ENCODE data around the gene DNAJC27.
A peak's percentile ranks its signal among the peaks of the same experiment; 100 is the strongest.

The DNAJC27 gene

GRCh38 chr2:24913911-24914310 is 57.8 kb downstream of the DNAJC27 start:
- Histone ChIP-seq H3K27ac (ENCODE audit: low read depth, low read length) (no peak overlapping the region), H3K9ac (ENCODE audit: low read depth in 1 of 2, low read length in 2 of 2) (no peak overlapping the region), H3K36me3 (ENCODE audit: control insufficient read depth in 1 of 2, insufficient read depth in 2 of 2, low read length in 2 of 2) (peaks cover 0 to 10% of the 10 kb centered on the region in 2 donors), H3K9me3 (ENCODE audit: control insufficient read depth in 1 of 2, low read length in 2 of 2) (peaks cover 0 to 7% of the 10 kb centered on the region in 2 donors), H3K4me3 (ENCODE audit: low read depth in 1 of 2, low read length in 2 of 2) (no peak overlapping the region), H3K27me3 (ENCODE audit: control insufficient read depth in 1 of 2, insufficient read depth in 2 of 2, low read length in 2 of 2) (no peaks in the 10 kb centered on the region), H3K4me1 (ENCODE audit: control insufficient read depth in 1 of 2, insufficient read depth in 2 of 2, low read length in 2 of 2) (peaks cover 15 to 32% of the 10 kb centered on the region in 2 donors)

- peaks cover 0 to 5% of the 10 kb centered on the region in 2 donors for H3K36me3 ChIP-seq (ENCODE audit: control insufficient read depth in 1 of 2, insufficient read depth in 2 of 2, low read length in 2 of 2)
- peaks cover 21 to 31% of the 10 kb centered on the region in 2 donors for H3K4me1 ChIP-seq (ENCODE audit: control insufficient read depth in 1 of 2, insufficient read depth in 2 of 2, low read length in 2 of 2)
- H3K27me3 ChIP-seq (ENCODE audit: control insufficient read depth in 1 of 2, insufficient read depth in 2 of 2, low read length in 2 of 2) = no peaks in the 10 kb centered on the region
- H3K27ac ChIP-seq (ENCODE audit: low read depth, low read length) = no peak overlapping the region
- peaks cover 0 to 7% of the 10 kb centered on the region in 2 donors for H3K9me3 ChIP-seq (ENCODE audit: control insufficient read depth in 1 of 2, low read length in 2 of 2)
- no peak overlapping the region for H3K9ac ChIP-seq (ENCODE audit: low read depth in 1 of 2, low read length in 2 of 2)
- H3K4me3 ChIP-seq (ENCODE audit: low read depth in 1 of 2, low read length in 2 of 2) = no peak overlapping the region
Measured at GRCh38 chr2:24912986-24913385, 58.8 kb downstream of the DNAJC27 start.

- H3K9ac ChIP-seq (ENCODE audit: low read depth in 1 of 2, low read length in 2 of 2) = no peak overlapping the region
- H3K4me1 ChIP-seq (ENCODE audit: control insufficient read depth in 1 of 2, insufficient read depth in 2 of 2, low read length in 2 of 2) = peaks cover 18 to 26% of the 10 kb centered on the region in 2 donors
- H3K36me3 ChIP-seq (ENCODE audit: control insufficient read depth in 1 of 2, insufficient read depth in 2 of 2, low read length in 2 of 2) = peaks cover 0 to 2% of the 10 kb centered on the region in 2 donors
- no peaks in the 10 kb centered on the region for H3K27me3 ChIP-seq (ENCODE audit: control insufficient read depth in 1 of 2, insufficient read depth in 2 of 2, low read length in 2 of 2)
- H3K27ac ChIP-seq (ENCODE audit: low read depth, low read length) = no peak overlapping the region
- H3K9me3 ChIP-seq (ENCODE audit: control insufficient read depth in 1 of 2, low read length in 2 of 2) = peaks cover 0 to 7% of the 10 kb centered on the region in 2 donors
- H3K4me3 ChIP-seq (ENCODE audit: low read depth in 1 of 2, low read length in 2 of 2) = no peak overlapping the region
Measured at GRCh38 chr2:24912523-24912922, 59.2 kb downstream of the DNAJC27 start.

GRCh38 chr2:24910245-24910644 is 61.5 kb downstream of the DNAJC27 start:
- peaks cover 0 to 7% of the 10 kb centered on the region in 2 donors for H3K9me3 ChIP-seq (ENCODE audit: control insufficient read depth in 1 of 2, low read length in 2 of 2)
- H3K4me1 ChIP-seq (ENCODE audit: control insufficient read depth in 1 of 2, insufficient read depth in 2 of 2, low read length in 2 of 2) = peaks cover 10 to 19% of the 10 kb centered on the region in 2 donors
- H3K36me3 ChIP-seq (ENCODE audit: control insufficient read depth in 1 of 2, insufficient read depth in 2 of 2, low read length in 2 of 2) = no peaks in the 10 kb centered on the region
- no peak overlapping the region for H3K4me3 ChIP-seq (ENCODE audit: low read depth in 1 of 2, low read length in 2 of 2)
- no peak overlapping the region for H3K9ac ChIP-seq (ENCODE audit: low read depth in 1 of 2, low read length in 2 of 2)
- H3K27me3 ChIP-seq (ENCODE audit: control insufficient read depth in 1 of 2, insufficient read depth in 2 of 2, low read length in 2 of 2) = no peaks in the 10 kb centered on the region
- H3K27ac ChIP-seq (ENCODE audit: low read depth, low read length) = no peak overlapping the region

GRCh38 chr2:24909555-24910177 is 62.1 kb downstream of the DNAJC27 start:
- Histone ChIP-seq H3K36me3 (ENCODE audit: control insufficient read depth in 1 of 2, insufficient read depth in 2 of 2, low read length in 2 of 2) (no peaks in the 10 kb centered on the region), H3K27me3 (ENCODE audit: control insufficient read depth in 1 of 2, insufficient read depth in 2 of 2, low read length in 2 of 2) (no peaks in the 10 kb centered on the region), H3K27ac (ENCODE audit: low read depth, low read length) (no peak overlapping the region), H3K9me3 (ENCODE audit: control insufficient read depth in 1 of 2, low read length in 2 of 2) (peaks cover 0 to 7% of the 10 kb centered on the region in 2 donors), H3K4me1 (ENCODE audit: control insufficient read depth in 1 of 2, insufficient read depth in 2 of 2, low read length in 2 of 2) (peaks cover 10 to 19% of the 10 kb centered on the region in 2 donors), H3K9ac (ENCODE audit: low read depth in 1 of 2, low read length in 2 of 2) (no peak overlapping the region), H3K4me3 (ENCODE audit: low read depth in 1 of 2, low read length in 2 of 2) (no peak overlapping the region)

GRCh38 chr2:24908461-24908901 is 63.3 kb downstream of the DNAJC27 start:
- peaks cover 0 to 7% of the 10 kb centered on the region in 2 donors for H3K9me3 ChIP-seq (ENCODE audit: control insufficient read depth in 1 of 2, low read length in 2 of 2)
- H3K4me3 ChIP-seq (ENCODE audit: low read depth in 1 of 2, low read length in 2 of 2) = peak overlapping the region in 1 of 2 donors; percentile 5
- no peaks in the 10 kb centered on the region for H3K27me3 ChIP-seq (ENCODE audit: control insufficient read depth in 1 of 2, insufficient read depth in 2 of 2, low read length in 2 of 2)
- no peak overlapping the region for H3K9ac ChIP-seq (ENCODE audit: low read depth in 1 of 2, low read length in 2 of 2)
- H3K4me1 ChIP-seq (ENCODE audit: control insufficient read depth in 1 of 2, insufficient read depth in 2 of 2, low read length in 2 of 2) = peaks cover 10 to 19% of the 10 kb centered on the region in 2 donors
- no peaks in the 10 kb centered on the region for H3K36me3 ChIP-seq (ENCODE audit: control insufficient read depth in 1 of 2, insufficient read depth in 2 of 2, low read length in 2 of 2)
- no peak overlapping the region for H3K27ac ChIP-seq (ENCODE audit: low read depth, low read length)

- H3K36me3 ChIP-seq (ENCODE audit: control insufficient read depth in 1 of 2, insufficient read depth in 2 of 2, low read length in 2 of 2) = no peaks in the 10 kb centered on the region
- no peak overlapping the region for H3K9ac ChIP-seq (ENCODE audit: low read depth in 1 of 2, low read length in 2 of 2)
- H3K9me3 ChIP-seq (ENCODE audit: control insufficient read depth in 1 of 2, low read length in 2 of 2) = peaks cover 0 to 7% of the 10 kb centered on the region in 2 donors
- peaks cover 9 to 10% of the 10 kb centered on the region in 2 donors for H3K4me1 ChIP-seq (ENCODE audit: control insufficient read depth in 1 of 2, insufficient read depth in 2 of 2, low read length in 2 of 2)
- no peak overlapping the region for H3K27ac ChIP-seq (ENCODE audit: low read depth, low read length)
- H3K27me3 ChIP-seq (ENCODE audit: control insufficient read depth in 1 of 2, insufficient read depth in 2 of 2, low read length in 2 of 2) = no peaks in the 10 kb centered on the region
- H3K4me3 ChIP-seq (ENCODE audit: low read depth in 1 of 2, low read length in 2 of 2) = no peak overlapping the region
Measured at GRCh38 chr2:24907116-24907515, 64.6 kb downstream of the DNAJC27 start.

- Histone ChIP-seq H3K36me3 (ENCODE audit: control insufficient read depth in 1 of 2, insufficient read depth in 2 of 2, low read length in 2 of 2) (no peaks in the 10 kb centered on the region), H3K4me3 (ENCODE audit: low read depth in 1 of 2, low read length in 2 of 2) (no peak overlapping the region), H3K9ac (ENCODE audit: low read depth in 1 of 2, low read length in 2 of 2) (no peak overlapping the region), H3K4me1 (ENCODE audit: control insufficient read depth in 1 of 2, insufficient read depth in 2 of 2, low read length in 2 of 2) (peaks cover 9 to 10% of the 10 kb centered on the region in 2 donors), H3K27me3 (ENCODE audit: control insufficient read depth in 1 of 2, insufficient read depth in 2 of 2, low read length in 2 of 2) (no peaks in the 10 kb centered on the region), H3K27ac (ENCODE audit: low read depth, low read length) (no peak overlapping the region), H3K9me3 (ENCODE audit: control insufficient read depth in 1 of 2, low read length in 2 of 2) (peaks cover 0 to 7% of the 10 kb centered on the region in 2 donors)
Measured at GRCh38 chr2:24906466-24906865, 65.3 kb downstream of the DNAJC27 start.

GRCh38 chr2:24903161-24904103 is 68.3 kb downstream of the DNAJC27 start:
- no peak overlapping the region for H3K4me3 ChIP-seq (ENCODE audit: low read depth in 1 of 2, low read length in 2 of 2)

GRCh38 chr2:24899361-24899910 is 72.3 kb downstream of the DNAJC27 start:
- Histone ChIP-seq H3K9me3 (ENCODE audit: control insufficient read depth in 1 of 2, low read length in 2 of 2) (peaks cover 8 to 14% of the 10 kb centered on the region in 2 donors), H3K27me3 (ENCODE audit: control insufficient read depth in 1 of 2, insufficient read depth in 2 of 2, low read length in 2 of 2) (no peaks in the 10 kb centered on the region), H3K27ac (ENCODE audit: low read depth, low read length) (no peak overlapping the region), H3K4me1 (ENCODE audit: control insufficient read depth in 1 of 2, insufficient read depth in 2 of 2, low read length in 2 of 2) (no peaks in the 10 kb centered on the region), H3K9ac (ENCODE audit: low read depth in 1 of 2, low read length in 2 of 2) (no peak overlapping the region), H3K36me3 (ENCODE audit: control insufficient read depth in 1 of 2, insufficient read depth in 2 of 2, low read length in 2 of 2) (peaks cover 0 to 11% of the 10 kb centered on the region in 2 donors), H3K4me3 (ENCODE audit: low read depth in 1 of 2, low read length in 2 of 2) (no peak overlapping the region)

More at GRCh38 chr2:24903161-24904103, 68.3 kb downstream of the DNAJC27 start:
- Histone ChIP-seq H3K27me3 (ENCODE audit: control insufficient read depth in 1 of 2, insufficient read depth in 2 of 2, low read length in 2 of 2) (no peaks in the 10 kb centered on the region), H3K9me3 (ENCODE audit: control insufficient read depth in 1 of 2, low read length in 2 of 2) (no peaks in the 10 kb centered on the region), H3K9ac (ENCODE audit: low read depth in 1 of 2, low read length in 2 of 2) (no peak overlapping the region), H3K27ac (ENCODE audit: low read depth, low read length) (no peak overlapping the region), H3K4me1 (ENCODE audit: control insufficient read depth in 1 of 2, insufficient read depth in 2 of 2, low read length in 2 of 2) (peaks cover 1 to 2% of the 10 kb centered on the region in 2 donors), H3K36me3 (ENCODE audit: control insufficient read depth in 1 of 2, insufficient read depth in 2 of 2, low read length in 2 of 2) (no peaks in the 10 kb centered on the region)
